ENCODE results near the gene ZNF774.

The ZNF774 gene

DNA sequence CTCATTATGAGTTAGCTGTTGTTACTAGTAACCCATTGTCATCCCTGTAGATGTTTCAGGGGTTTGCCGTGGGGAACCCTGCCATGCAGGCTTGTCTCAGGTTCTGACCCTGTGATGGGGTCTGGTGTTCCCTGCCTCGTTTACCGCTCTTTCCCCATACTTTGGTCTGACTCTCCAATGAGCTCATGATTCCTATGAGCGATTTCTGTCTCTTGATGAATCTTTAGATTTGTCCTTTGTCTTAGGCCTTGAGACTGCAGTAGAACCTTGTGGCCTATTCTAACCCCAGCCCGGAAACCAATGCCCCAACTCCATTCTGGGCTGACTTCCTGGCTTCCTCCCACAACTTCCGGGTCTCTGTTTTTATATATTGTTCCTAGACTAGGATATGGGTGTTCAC lies 24.7 kb downstream of the ZNF774 start:
- TF ChIP-seq, protein P1, sequence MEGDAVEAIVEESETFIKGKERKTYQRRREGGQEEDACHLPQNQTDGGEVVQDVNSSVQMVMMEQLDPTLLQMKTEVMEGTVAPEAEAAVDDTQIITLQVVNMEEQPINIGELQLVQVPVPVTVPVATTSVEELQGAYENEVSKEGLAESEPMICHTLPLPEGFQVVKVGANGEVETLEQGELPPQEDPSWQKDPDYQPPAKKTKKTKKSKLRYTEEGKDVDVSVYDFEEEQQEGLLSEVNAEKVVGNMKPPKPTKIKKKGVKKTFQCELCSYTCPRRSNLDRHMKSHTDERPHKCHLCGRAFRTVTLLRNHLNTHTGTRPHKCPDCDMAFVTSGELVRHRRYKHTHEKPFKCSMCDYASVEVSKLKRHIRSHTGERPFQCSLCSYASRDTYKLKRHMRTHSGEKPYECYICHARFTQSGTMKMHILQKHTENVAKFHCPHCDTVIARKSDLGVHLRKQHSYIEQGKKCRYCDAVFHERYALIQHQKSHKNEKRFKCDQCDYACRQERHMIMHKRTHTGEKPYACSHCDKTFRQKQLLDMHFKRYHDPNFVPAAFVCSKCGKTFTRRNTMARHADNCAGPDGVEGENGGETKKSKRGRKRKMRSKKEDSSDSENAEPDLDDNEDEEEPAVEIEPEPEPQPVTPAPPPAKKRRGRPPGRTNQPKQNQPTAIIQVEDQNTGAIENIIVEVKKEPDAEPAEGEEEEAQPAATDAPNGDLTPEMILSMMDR (IDR thresholded peaks at IDR 0.05; ENCODE audit: low read depth, low read length) = no peak
- H3K4me3 ChIP-seq (ENCODE audit: low read depth, low read length) = no peak overlapping the region

DNA sequence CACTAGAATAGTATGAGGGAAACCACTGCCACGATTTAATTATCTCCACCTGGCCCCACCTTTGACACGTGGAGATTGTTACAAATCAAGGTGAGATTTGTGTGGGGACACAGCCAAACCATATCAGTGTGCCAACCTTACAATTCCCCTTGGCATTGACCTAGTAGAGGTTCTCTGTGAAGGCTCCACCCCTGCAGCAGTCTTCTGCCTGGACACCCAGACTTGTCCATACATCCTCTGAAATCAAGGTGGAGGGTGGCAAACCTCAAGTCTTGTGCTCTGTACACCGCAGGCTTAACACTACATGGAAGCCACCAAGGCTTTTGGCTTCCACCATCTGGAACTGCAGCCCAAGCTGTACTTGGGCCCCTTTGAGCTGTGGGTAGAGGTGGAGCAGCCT lies 27.2 kb downstream of the ZNF774 start:
- TF ChIP-seq, protein P1 (IDR thresholded peaks at IDR 0.05; ENCODE audit: low read depth, low read length) = no peak
- no peak overlapping the region for H3K4me3 ChIP-seq (ENCODE audit: low read depth, low read length)

DNA sequence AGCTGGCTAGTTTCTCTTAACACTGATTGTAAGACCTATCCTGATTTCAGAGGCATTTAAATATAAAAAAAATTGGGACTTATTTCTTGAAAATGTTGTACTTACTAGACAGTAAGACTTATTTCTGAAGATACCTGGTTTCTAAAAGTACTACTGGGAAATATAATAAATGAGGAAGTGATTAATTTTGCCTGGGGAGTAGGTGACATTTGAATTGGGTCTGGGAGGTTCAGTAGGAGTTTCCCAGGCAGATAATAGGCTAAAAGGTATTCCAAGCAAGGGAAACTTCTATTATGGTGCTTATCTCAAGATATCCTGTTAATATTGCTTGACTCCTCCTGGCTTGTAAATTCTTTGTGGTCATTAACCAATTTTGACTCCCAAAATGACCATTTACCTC lies 29.4 kb downstream of the ZNF774 start:
- TF ChIP-seq, protein P1 (IDR thresholded peaks at IDR 0.05; ENCODE audit: low read depth, low read length) = no peak
- H3K4me3 ChIP-seq (ENCODE audit: low read depth, low read length) = no peak overlapping the region

DNA sequence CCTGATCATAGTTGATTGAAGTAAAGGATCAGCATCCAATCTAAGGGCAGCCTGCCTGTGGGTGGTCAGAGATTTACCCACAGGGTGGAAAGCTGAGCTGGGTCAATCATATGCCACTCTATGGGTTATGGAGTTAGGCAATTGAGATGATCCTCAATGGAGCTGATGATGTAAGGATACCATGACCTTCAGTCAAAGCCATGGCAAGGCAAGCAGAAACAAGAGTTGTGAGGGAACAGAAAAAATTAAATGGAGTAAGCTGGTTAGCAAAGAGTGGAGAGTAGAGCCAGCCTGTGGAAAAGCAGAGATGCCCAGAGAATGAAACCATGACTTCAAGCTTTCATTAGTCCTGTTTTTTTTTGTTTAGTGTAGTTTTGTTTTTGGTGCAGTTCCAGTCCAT lies 30.2 kb downstream of the ZNF774 start:
- H3K4me3 ChIP-seq (ENCODE audit: low read depth, low read length) = no peak overlapping the region
- TF ChIP-seq, protein P1 (IDR thresholded peaks at IDR 0.05; ENCODE audit: low read depth, low read length) = no peak

DNA sequence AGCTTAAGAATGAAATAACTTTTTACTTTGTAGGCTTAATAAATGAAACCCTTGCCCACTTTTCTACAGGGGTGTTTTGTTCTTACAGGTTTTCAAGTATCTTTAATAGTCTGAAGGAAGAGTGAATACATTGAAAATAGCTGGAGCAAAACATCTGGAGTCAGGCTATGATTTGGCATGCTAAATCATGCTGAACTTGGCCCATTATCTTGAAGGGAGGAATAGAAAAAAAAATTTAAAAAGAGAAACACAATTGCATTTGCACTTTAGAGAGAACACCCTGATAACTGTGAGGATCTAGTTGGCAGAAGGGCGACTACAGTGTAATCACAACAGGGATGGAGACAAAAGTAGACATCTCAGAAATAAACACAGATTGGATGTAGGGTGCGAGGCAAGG lies 34.1 kb downstream of the ZNF774 start:
- TF ChIP-seq, protein P1 (IDR thresholded peaks at IDR 0.05; ENCODE audit: low read depth, low read length) = no peak
- H3K4me3 ChIP-seq (ENCODE audit: low read depth, low read length) = no peak overlapping the region

DNA sequence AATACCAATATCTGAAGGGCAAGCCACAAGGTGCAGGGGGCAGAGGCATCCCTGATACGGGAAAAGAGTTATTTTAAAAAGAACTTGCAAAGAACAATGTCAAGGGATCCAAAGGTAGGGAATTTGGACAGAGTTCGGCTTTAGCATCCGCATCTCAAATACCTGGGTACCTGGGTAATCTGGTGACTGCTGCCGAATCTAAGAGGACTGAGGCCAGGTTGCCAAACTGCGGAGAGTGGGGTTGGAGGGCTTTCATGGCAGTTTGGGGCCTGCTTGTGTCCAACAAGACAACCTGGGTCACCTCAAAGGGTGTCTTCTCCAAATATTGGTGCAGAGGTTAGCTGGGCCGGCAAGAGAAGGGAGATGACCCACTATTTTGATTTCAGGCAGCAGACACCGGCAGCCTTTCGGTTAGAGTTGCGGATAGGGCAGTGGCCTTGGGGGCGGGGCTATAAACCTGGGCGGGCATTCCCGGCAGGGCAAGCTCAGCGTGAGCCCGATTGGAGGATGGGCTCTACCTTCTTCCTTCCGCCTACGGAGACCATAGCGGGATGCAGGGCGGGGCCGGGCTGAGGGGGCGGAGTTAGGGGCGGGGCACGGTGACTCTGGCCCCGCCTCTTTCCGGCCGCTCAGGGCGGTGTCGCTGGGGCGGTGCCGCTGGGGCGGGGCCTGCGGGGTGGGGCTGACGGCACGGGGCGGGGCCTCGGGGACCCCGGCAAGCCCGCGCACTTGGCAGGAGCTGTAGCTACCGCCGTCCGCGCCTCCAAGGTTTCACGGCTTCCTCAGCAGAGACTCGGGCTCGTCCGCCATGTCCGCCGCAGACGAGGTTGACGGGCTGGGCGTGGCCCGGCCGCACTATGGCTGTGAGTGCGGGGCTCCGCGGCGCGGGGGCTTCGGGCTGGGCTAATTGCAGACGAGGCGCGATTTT lies 35.7 kb downstream of the ZNF774 start, which contains the start of gene IQGAP1:
IQGAP1 (plus strand) TSS at position 709 of the 928 bp plus-strand sequence; CDS start at position 809, 100 bp downstream.
- TF ChIP-seq, protein P1 (IDR thresholded peaks at IDR 0.05; ENCODE audit: low read depth, low read length) = no peak
- H3K4me3 ChIP-seq (ENCODE audit: low read depth, low read length) = peak within 1 kb of the TSS; percentile 65

Measured in WI38 (cell line).